ENCODE measurements around the gene UBTD2. TPM values are rescaled to one million over a fixed set of nuclear protein-coding genes. Genes with fewer than 3 reads are reported as not detected.
A peak's percentile ranks its signal among the peaks of the same experiment; 100 is the strongest.

Gene UBTD2
- total RNA-seq, 2 experiments from 2014 or later, result 10.2 to 10.6 TPM

- Mint-ChIP-seq H3K4me1 (peaks cover 76% of the 10 kb centered on the region), H3K27me3 (no peaks in the 10 kb centered on the region), H3K9me3 (no peaks in the 10 kb centered on the region), H3K27ac (peak overlapping the region; percentile 40), H3K36me3 (ENCODE audit: low read depth) (peaks cover 69% of the 10 kb centered on the region), H3K4me3 (no peak overlapping the region)
- no peak for DNase-seq
- ChIA-PET CTCF (interaction anchor here (13.1 kb wide), 1 partner anchor 18 kb away, joined by 254 read pairs; the partner anchor contains the start of gene STK10), POLR2A (interaction anchor here (1.0 to 2.2 kb wide), 3 partner anchors 16 to 19 kb away, joined by 3 to 6 read pairs (median 6); no protein-coding TSS in a partner anchor)
Observed at GRCh38 chr5:172168311-172168710, 115.3 kb downstream of the UBTD2 start.

DNA sequence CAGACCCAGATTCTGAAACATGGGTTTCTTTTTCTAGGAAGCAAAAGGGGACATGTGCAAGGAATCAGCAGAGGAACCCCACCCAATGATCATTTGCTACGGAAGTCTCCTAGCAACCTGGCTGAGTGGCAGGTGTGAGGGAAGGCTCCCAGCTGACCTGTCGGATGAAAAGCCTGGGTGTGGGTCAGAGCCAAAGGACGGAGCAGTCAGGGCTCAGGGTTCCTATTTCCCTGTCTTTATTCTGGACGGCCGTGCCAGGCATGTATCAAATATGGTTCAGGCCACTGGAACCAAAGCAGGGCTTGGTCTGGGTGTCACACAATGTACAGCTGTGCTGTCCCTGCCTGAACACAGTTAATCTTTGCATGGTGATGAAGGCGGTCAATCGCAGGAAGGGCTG lies 115.7 kb downstream of the UBTD2 start:
- Mint-ChIP-seq H3K36me3 (ENCODE audit: low read depth) (peaks cover 69% of the 10 kb centered on the region), H3K4me1 (peaks cover 76% of the 10 kb centered on the region)
- CTCF ChIA-PET, result no interaction called here

GRCh38 chr5:172166030-172166826 lies 117.3 kb downstream of the UBTD2 start:
- Mint-ChIP-seq H3K4me3 (no peak overlapping the region), H3K27ac (no peak overlapping the region), H3K4me1 (peaks cover 73% of the 10 kb centered on the region), H3K36me3 (ENCODE audit: low read depth) (peaks cover 73% of the 10 kb centered on the region), H3K9me3 (no peaks in the 10 kb centered on the region), H3K27me3 (no peaks in the 10 kb centered on the region)
- ChIA-PET POLR2A (interaction anchor here (1.2 to 6.4 kb wide), 2 partner anchors 8 to 73 kb away, joined by 3 to 53 read pairs; no protein-coding TSS in a partner anchor), CTCF (interaction anchor here (0.9 kb wide), 1 partner anchor 8 kb away, joined by 4 read pairs; no protein-coding TSS in a partner anchor)
- DNase-seq, result no peak

More for the DNA sequence above, 115.7 kb downstream of the UBTD2 start:
- no peak for DNase-seq
- POLR2A ChIA-PET, result interaction anchor here (1.0 to 1.5 kb wide), 2 partner anchors 15 to 19 kb away, joined by 3 to 6 read pairs; no protein-coding TSS in a partner anchor
- H3K27ac Mint-ChIP-seq, result no peak overlapping the region
- H3K4me3 Mint-ChIP-seq, result no peak overlapping the region
- H3K9me3 Mint-ChIP-seq, result no peaks in the 10 kb centered on the region
- H3K27me3 Mint-ChIP-seq, result no peaks in the 10 kb centered on the region

GRCh38 chr5:172165465-172165864 lies 118.1 kb downstream of the UBTD2 start:
- Mint-ChIP-seq H3K4me1 (peaks cover 70% of the 10 kb centered on the region), H3K9me3 (no peaks in the 10 kb centered on the region), H3K4me3 (no peak overlapping the region), H3K36me3 (ENCODE audit: low read depth) (peaks cover 70% of the 10 kb centered on the region), H3K27ac (no peak overlapping the region), H3K27me3 (no peaks in the 10 kb centered on the region)
- ChIA-PET CTCF (interaction anchor here (0.6 to 0.9 kb wide), 2 partner anchors 9 to 59 kb away, joined by 3 to 4 read pairs; no protein-coding TSS in a partner anchor), POLR2A (interaction anchor here (1.2 to 6.4 kb wide), 2 partner anchors 9 to 73 kb away, joined by 3 to 53 read pairs; no protein-coding TSS in a partner anchor)
- no peak for DNase-seq

- POLR2A ChIA-PET, result interaction anchor here (1.2 to 6.4 kb wide), 2 partner anchors 10 to 72 kb away, joined by 3 to 53 read pairs; no protein-coding TSS in a partner anchor
- DNase-seq, result no peak
- H3K4me3 Mint-ChIP-seq, result no peak overlapping the region
- peaks cover 65% of the 10 kb centered on the region for H3K36me3 Mint-ChIP-seq (ENCODE audit: low read depth)
- H3K4me1 Mint-ChIP-seq, result peaks cover 67% of the 10 kb centered on the region
- CTCF ChIA-PET, result interaction anchor here (0.6 to 0.9 kb wide), 3 partner anchors 10 to 59 kb away, joined by 3 to 4 read pairs (median 3); no protein-coding TSS in a partner anchor
- H3K27ac Mint-ChIP-seq, result no peak overlapping the region
- H3K27me3 Mint-ChIP-seq, result no peaks in the 10 kb centered on the region
- no peaks in the 10 kb centered on the region for H3K9me3 Mint-ChIP-seq
Observed at GRCh38 chr5:172164769-172165212, 118.8 kb downstream of the UBTD2 start.

DNA sequence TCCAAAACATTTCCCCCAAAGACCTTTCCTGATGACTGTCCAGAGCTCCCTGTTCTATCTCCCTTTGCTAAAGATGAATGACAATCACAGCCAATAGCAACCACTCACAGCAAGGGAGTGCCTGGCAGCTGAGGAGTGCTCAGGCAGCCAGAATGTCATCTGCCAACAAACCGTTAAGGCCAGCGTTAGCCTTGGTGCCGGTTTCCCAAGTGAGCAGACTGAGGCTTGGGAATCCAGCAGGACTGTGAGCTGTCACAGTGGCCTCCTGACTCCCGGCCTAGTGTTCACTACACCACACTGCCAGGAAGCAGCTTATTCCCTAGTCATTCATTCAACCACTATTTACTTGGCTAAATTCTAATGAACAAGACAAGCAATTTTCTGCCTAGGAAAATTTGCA lies 120.2 kb downstream of the UBTD2 start:
- H3K9me3 Mint-ChIP-seq, result no peaks in the 10 kb centered on the region
- H3K27me3 Mint-ChIP-seq, result no peaks in the 10 kb centered on the region
- CTCF ChIA-PET, result interaction anchor here (1.2 to 1.7 kb wide), 2 partner anchors 11 to 25 kb away, joined by 4 read pairs; partner anchors contain the start of gene STK10
- peaks cover 61% of the 10 kb centered on the region for H3K4me1 Mint-ChIP-seq
- DNase-seq, result no peak
- POLR2A ChIA-PET, result interaction anchor here (1.3 to 6.4 kb wide), 2 partner anchors 11 to 96 kb away, joined by 3 to 53 read pairs; no protein-coding TSS in a partner anchor
- H3K36me3 Mint-ChIP-seq (ENCODE audit: low read depth), result peaks cover 58% of the 10 kb centered on the region
- no peak overlapping the region for H3K27ac Mint-ChIP-seq
- H3K4me3 Mint-ChIP-seq, result no peak overlapping the region

GRCh38 chr5:172162987-172163343 lies 120.6 kb downstream of the UBTD2 start:
- Mint-ChIP-seq H3K36me3 (ENCODE audit: low read depth) (peaks cover 58% of the 10 kb centered on the region), H3K4me1 (peaks cover 59% of the 10 kb centered on the region), H3K27me3 (no peaks in the 10 kb centered on the region), H3K9me3 (no peaks in the 10 kb centered on the region), H3K27ac (no peak overlapping the region), H3K4me3 (no peak overlapping the region)
- CTCF ChIA-PET, result interaction anchor here (1.2 to 1.7 kb wide), 2 partner anchors 11 to 26 kb away, joined by 4 read pairs; partner anchors contain the start of gene STK10
- POLR2A ChIA-PET, result interaction anchor here (1.3 to 6.4 kb wide), 2 partner anchors 11 to 96 kb away, joined by 3 to 53 read pairs; no protein-coding TSS in a partner anchor
- DNase-seq, result no peak

DNA sequence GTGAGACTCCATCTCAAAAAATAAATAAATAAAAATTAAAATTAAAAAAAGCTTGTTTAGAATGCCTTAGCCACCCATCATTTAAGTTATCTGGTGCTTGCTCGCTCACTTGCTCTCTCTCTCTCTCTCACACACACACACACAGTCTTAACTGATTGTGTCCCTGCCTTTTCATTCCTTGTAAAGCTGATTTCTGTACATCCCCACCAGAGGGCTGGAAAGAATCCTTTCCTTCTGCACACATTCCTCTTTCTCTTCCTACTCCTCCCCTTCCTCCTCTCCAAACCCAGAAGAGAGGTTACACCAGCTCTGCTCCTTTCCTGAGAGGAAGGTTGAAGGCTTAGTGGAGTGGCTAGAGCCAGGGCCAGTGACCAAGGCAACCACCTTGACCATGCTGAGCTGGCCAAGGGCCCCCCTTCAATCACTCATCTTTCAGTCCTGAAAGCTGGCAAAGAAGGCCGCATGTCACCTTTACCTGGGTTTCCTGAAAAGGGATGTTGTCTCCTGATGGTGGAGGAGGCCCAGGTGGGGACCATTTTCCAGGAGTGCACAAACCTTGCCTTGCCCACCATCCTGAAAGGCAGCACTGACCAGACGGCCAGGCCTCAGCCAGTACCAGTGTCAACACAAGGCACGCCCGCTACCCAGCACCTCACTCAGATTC lies 121.1 kb downstream of the UBTD2 start:
- Mint-ChIP-seq H3K27ac (no peak overlapping the region), H3K4me1 (peaks cover 55% of the 10 kb centered on the region), H3K36me3 (ENCODE audit: low read depth) (peaks cover 58% of the 10 kb centered on the region), H3K27me3 (no peaks in the 10 kb centered on the region), H3K9me3 (no peaks in the 10 kb centered on the region), H3K4me3 (no peak overlapping the region)
- no peak for DNase-seq
- ChIA-PET POLR2A (interaction anchor here (1.1 to 6.4 kb wide), 3 partner anchors 10 to 95 kb away, joined by 3 to 53 read pairs (median 4); no protein-coding TSS in a partner anchor), CTCF (interaction anchor here (1.2 to 1.7 kb wide), 2 partner anchors 12 to 26 kb away, joined by 4 read pairs; partner anchors contain the start of gene STK10)

GRCh38 chr5:172160506-172160905 lies 123.1 kb downstream of the UBTD2 start:
- H3K36me3 Mint-ChIP-seq (ENCODE audit: low read depth), result peaks cover 62% of the 10 kb centered on the region
- ChIA-PET CTCF (interaction anchor here (1.0 kb wide), 1 partner anchor 13 kb away, joined by 3 read pairs; no protein-coding TSS in a partner anchor), POLR2A (interaction anchor here (1.1 to 6.4 kb wide), 2 partner anchors 14 to 26 kb away, joined by 3 to 53 read pairs; no protein-coding TSS in a partner anchor)
- no peaks in the 10 kb centered on the region for H3K9me3 Mint-ChIP-seq
- H3K4me3 Mint-ChIP-seq, result no peak overlapping the region
- H3K27ac Mint-ChIP-seq, result peak overlapping the region; percentile 52
- no peak for DNase-seq
- H3K27me3 Mint-ChIP-seq, result no peaks in the 10 kb centered on the region
- H3K4me1 Mint-ChIP-seq, result peaks cover 50% of the 10 kb centered on the region

Other genes with a start within 250 kb of the UBTD2 start
- gene STK10, start 95.5 kb downstream of the UBTD2 start, total RNA-seq, result 100 to 1,000 TPM; 301 to 316 TPM
- gene EFCAB9, start 89.6 kb downstream of the UBTD2 start, total RNA-seq, result not detected
- gene SH3PXD2B, start 170.8 kb upstream of the UBTD2 start, total RNA-seq, result under 1 TPM; 0.25 TPM